Measurements from ENCODE around the gene WDR33.

WDR33 gene

DNA sequence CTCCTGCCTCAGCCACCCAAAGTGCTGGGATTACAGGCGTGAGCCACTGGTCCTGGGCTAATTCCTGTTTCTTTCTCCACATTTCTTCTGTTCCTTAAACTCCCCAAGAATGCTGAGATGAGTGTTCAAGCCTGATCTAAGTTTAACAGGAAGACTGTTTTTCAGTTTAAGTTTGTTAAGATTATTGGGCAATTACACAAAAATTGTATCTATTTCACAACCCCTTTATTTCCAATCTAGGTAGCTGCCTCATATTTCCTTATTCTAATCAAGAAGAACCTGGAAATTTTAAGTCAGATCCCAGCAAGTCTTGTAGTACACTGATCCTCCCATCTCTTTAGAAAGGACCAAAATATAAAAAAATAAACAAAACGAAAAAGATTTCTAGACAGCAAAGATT, 98.0 kb downstream of the WDR33 start:
- H3K27ac ChIP-seq = no peak overlapping the region
- TF ChIP-seq, protein P1, sequence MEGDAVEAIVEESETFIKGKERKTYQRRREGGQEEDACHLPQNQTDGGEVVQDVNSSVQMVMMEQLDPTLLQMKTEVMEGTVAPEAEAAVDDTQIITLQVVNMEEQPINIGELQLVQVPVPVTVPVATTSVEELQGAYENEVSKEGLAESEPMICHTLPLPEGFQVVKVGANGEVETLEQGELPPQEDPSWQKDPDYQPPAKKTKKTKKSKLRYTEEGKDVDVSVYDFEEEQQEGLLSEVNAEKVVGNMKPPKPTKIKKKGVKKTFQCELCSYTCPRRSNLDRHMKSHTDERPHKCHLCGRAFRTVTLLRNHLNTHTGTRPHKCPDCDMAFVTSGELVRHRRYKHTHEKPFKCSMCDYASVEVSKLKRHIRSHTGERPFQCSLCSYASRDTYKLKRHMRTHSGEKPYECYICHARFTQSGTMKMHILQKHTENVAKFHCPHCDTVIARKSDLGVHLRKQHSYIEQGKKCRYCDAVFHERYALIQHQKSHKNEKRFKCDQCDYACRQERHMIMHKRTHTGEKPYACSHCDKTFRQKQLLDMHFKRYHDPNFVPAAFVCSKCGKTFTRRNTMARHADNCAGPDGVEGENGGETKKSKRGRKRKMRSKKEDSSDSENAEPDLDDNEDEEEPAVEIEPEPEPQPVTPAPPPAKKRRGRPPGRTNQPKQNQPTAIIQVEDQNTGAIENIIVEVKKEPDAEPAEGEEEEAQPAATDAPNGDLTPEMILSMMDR (conservative IDR thresholded peaks at IDR 0.05; ENCODE audit: low read depth) = no peak
- CTCF ChIA-PET = no interaction called here
- POLR2A ChIA-PET (ENCODE audit: low non-redundant PET) = no interaction called here
- no peak for DNase-seq (ENCODE audit: low spot score)

DNA sequence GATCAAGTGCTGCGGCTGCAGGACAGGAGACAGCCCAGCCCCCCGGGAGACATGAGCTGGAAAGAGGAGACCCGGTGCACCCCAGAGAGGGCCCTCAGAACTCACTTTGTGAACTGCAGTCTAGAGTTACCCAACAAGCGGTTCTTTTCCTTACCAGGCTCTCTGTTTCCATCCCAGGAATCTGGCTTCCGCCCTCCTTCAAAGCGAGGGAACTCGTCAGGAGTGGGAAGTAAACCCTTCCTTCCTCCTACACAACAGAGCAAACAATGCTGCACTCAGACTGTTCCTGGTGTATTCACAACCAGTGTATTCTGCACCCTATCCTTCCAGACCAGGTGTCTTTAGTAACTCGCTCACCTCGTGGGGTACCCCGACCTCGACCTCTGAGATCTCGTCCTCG, 101.6 kb downstream of the WDR33 start:
- POLR2A ChIA-PET (ENCODE audit: low non-redundant PET) = no interaction called here
- DNase-seq (ENCODE audit: low spot score) = no peak
- CTCF ChIA-PET = no interaction called here

DNA sequence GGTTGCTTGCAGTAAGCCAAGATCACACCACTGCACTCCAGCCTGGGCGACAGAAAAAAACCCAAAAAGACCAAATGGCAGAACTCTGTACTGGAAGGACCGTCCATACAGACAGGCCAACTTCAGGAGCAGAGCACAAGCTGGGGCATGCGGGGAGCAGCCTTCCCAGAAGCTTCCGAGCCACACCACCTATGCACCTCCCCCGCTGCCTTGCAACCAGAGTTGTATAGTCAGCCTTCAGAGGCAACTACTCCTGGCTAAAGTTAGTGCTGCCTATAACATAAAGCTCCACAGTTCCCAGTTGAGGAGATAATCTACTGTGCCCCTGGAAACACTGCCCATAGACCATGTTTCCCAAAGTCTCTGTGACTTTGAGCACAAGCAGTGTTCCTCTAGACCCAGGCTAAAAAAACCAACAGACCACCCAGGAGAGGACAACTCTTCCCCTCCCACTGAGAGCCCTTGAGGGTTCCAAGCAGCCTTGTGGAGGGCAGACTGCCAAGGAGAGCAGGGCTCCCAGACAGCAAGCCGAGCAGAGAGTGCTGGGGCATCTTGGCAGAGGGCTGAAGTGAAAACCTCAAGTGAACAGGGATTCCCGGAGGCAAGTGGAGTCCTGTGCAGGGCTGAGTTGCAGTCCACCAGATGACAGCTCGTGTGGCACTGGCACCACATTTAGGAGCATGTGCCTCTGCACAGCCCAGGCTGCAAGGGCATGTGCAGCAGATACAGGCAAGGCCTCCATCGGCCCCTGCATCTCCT, 102.9 kb downstream of the WDR33 start:
- H3K27ac ChIP-seq = peak overlapping the region; percentile 60
- no peak for DNase-seq (ENCODE audit: low spot score)
- TF ChIP-seq, protein P1 (conservative IDR thresholded peaks at IDR 0.05; ENCODE audit: low read depth) = no peak
- ChIA-PET CTCF (no interaction called here), POLR2A (ENCODE audit: low non-redundant PET) (no interaction called here)

More for the DNA sequence above, 101.6 kb downstream of the WDR33 start:
- H3K27ac ChIP-seq = no peak overlapping the region
- TF ChIP-seq, protein P1 (conservative IDR thresholded peaks at IDR 0.05; ENCODE audit: low read depth) = no peak

DNA sequence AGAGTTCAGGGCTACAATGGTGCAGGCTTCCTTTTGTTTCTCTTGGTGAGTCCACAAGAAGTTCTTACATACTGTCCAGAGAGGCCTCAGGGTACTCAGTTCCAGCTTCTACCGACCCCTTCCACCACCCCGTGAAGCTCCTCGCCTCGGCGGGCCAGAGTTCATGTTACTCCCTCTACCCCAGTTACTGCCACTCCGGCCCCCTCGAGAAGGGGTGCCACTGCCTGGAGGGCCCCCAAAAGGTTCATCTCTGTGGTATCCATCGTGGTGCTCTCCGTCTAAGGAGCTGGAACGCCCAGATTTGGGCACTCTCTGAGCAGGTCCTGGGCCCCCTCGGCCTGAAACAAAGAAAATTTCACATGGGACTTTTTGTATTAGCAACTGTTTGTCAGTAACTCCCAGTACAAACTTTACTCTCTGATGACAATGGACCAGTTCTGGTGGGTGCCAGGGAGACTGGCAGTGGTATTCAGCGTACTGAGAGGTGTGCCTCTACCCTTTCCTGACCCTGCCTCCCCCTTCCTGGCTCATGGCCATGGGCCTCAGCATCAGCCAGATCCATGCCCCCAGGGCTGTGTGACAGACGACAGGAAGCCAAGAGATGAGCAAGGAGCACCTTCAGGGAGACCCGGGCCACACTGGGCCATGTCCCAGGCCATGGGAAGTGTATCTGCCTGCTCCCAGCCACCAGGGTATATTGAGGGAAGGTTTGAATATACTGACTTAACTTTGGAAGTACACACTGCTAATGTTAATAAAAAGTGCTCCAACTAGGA, 104.6 kb downstream of the WDR33 start:
- POLR2A ChIA-PET (ENCODE audit: low non-redundant PET) = no interaction called here
- CTCF ChIA-PET = interaction anchor here (0.7 kb wide), 1 partner anchor 81 kb away, joined by 6 read pairs; no protein-coding TSS in a partner anchor
- DNase-seq (ENCODE audit: low spot score) = no peak
- H3K27ac ChIP-seq = peak overlapping the region; percentile 43
- TF ChIP-seq, protein P1 (conservative IDR thresholded peaks at IDR 0.05; ENCODE audit: low read depth) = no peak

DNA sequence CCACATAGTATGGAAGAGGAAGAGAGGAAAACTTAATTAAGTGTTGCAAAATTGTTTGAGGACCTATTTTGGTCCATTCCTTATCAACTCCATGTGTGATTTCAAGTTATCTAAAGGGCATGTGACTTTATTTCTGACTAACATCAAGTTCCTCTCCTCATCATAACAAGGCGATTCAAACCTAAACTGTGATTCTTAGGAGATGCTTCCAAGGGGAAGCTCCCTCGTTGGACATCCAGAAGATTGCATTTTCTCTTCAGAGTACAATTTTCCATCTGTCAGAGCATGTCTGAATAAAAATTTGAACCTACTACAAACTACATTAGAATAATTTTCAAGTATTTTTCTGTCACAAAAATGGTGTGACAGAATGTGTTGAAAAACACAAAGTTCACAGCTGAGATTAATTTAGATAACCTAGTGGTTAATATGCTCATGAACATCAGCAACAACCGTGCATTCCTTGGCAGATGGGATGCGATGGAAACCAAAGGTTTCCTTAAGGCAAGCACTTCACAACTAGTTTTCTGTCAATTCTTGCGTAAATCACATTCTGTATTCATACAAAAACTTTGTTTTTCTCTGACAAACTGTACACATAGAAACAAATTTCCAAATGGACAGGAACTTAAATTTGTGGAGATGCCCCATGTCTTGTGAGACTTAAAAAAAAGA, 105.4 kb downstream of the WDR33 start:
- POLR2A ChIA-PET (ENCODE audit: low non-redundant PET) = no interaction called here
- CTCF ChIA-PET = no interaction called here
- TF ChIP-seq, protein P1 (conservative IDR thresholded peaks at IDR 0.05; ENCODE audit: low read depth) = no peak
- no peak overlapping the region for H3K27ac ChIP-seq
- no peak for DNase-seq (ENCODE audit: low spot score)

DNA sequence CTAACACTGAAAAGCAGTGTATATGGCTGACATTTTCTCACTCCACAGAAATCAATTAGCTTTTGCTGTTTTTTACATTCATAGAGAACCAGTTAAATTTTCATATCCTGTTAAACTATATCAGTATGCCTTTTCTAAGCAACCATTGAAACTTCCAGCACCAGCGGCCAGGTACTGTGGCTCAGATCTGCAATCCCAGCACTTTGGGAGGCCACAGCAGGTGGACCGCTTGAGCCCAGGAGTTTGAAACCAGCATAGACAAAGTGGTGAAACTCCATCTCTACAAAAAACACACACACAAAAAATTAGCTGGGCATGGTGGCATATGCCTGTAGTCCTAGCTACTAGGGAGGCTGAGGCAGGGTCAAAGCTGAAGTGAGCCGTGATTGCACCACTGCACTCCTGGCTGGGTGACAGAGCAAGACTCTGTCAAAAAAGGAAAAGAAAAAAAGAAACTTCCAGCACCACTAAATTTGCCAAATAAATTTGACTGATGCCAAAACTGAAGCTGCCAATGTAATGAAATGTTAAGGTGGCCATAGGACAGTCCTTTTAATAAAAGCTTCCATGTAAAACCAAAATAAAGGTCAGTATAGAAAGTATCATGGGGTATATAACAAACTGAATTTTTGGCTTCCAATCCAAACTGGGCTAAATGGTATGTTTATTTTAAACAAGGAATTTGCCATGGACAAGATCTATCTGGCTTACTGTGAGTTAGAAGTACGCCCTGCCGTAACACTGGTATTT, 106.2 kb downstream of the WDR33 start:
- TF ChIP-seq, protein P1 (conservative IDR thresholded peaks at IDR 0.05; ENCODE audit: low read depth) = no peak
- ChIA-PET POLR2A (ENCODE audit: low non-redundant PET) (interaction anchor here (0.7 kb wide), 1 partner anchor 152 kb away, joined by 3 read pairs; no protein-coding TSS in a partner anchor), CTCF (interaction anchor here (1.0 kb wide), 1 partner anchor 10 kb away, joined by 3 read pairs; no protein-coding TSS in a partner anchor)
- H3K27ac ChIP-seq = no peak overlapping the region
- no peak for DNase-seq (ENCODE audit: low spot score)

Data from RWPE1 (cell line).